Activated CD8-positive, alpha-beta memory T cell treated with anti-CD3 and anti-CD28 coated beads for 1 hour (primary cell): ENCODE measurements around the gene PLPP2.
"Not testable (repeated sequence)": the region's sequence is repeated elsewhere in the genome, so short reads cannot be mapped to it uniquely, and the experiment has no call there.

Experiments
- DNase-seq, 2 donors: peaks; one replicate each; pipeline ENCODE4 v3.0.0-alpha.2; 2020; ENCODE audit warnings: low read depth in 1 of 2; ENCODE audit errors: extremely low read depth in 1 of 2

PLPP2 gene

DNA sequence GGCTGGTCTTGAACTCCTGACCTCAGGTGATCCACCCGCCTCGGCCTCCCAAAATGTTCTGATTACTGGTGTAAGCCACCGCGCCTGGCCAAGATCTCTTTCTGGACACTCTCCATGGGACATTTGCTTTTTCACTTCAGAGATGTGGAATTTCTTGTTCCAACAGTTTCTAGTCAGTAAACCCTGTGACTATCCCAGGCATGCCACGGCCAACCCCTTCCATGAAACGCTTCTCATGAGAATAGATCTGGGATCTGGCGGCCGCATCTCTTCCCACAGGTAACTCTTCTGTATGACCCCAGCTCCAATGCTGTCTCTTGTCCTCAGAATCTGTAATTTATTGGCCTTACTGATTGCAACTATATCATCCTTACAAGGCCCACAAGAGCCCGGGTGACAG is 16.2 kb downstream of the PLPP2 start:
- no peak for DNase-seq

GRCh38 chr19:273393-273792 is 17.8 kb downstream of the PLPP2 start:
- no peak for DNase-seq

- no peak for DNase-seq
These were observed 19.3 kb downstream of the PLPP2 start for GRCh38 chr19:271856-272255.

GRCh38 chr19:270766-271318 is 20.4 kb downstream of the PLPP2 start:
- not testable (repeated sequence) for DNase-seq

DNA sequence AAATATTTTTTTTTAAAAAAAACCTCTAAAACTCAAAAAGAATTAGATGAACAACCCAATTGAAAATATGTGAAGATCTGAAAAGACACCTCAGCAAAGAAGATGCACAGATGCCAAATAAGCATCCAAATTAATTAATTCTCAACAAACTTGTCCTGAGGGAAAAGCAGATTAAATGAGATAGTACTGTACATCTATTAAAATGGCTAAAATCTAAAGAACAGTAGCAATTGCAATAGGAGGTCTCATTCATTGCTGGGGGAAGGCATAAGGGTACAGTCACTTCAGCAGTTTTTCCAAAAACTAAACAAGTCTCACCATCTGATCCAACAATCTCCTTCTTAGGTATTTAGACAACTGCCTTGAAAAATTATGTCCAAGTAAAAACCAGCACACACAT is 22.0 kb downstream of the PLPP2 start:
- no peak for DNase-seq

DNA sequence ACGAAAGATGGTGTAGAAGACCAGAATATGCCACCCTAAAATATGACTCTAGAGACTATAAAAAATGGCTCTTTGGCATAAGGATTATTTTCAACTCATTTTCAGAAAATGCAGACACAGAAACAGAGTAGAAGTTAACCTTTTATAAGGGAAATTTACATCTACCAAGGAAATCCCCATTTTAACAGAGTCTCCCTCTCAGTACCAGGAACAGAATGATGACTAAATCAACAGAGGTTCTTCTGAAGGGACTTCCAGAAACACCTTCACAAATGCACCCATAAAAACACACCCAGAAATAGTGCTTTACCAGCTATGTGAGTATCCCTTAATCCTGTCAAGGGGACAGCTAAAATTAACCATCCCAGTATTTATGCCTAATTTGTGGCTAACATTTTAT is 29.1 kb downstream of the PLPP2 start:
- DNase-seq, result no peak

DNA sequence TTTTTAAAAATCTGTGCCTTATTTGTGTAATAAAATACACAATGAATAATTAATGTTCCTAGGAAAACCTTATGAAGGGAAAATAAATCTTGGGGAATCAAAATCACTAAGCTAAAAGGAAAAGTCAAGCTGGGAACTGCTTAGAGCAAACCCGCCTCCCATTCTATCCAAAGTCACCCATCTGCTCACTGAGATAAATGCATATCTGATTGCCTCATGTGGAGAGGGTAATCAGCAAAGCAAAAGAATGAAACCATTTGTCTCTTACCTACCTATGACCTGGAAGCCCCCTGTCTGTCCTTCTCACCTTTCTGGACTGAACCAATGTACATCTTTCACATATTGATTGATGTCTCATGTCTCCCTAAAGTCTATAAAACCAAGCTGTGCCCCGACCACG is 34.4 kb downstream of the PLPP2 start:
- not testable (repeated sequence) for DNase-seq

GRCh38 chr19:252421-253186 is 38.6 kb downstream of the PLPP2 start:
- not testable (repeated sequence) for DNase-seq

DNA sequence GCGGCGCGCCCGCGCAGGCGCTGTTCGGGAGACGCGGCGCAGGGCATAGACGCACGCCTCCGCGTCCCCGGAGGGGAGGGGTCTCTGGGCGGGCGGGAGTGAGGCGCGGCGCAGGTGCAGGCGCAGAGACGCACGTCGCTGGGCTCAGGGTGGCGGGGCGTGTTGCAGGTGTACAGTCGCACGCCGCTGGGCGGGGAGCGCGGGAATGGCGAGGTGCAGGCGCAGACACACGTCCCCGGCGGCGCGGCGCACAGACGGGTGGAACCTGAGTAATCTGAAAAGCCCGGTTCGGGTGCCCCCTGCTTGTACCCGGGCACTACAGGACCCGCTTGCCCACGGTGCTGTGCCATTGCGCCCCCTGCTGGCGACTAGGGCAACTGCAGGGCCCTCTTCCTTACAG is 44.7 kb downstream of the PLPP2 start:
- no peak for DNase-seq

DNA sequence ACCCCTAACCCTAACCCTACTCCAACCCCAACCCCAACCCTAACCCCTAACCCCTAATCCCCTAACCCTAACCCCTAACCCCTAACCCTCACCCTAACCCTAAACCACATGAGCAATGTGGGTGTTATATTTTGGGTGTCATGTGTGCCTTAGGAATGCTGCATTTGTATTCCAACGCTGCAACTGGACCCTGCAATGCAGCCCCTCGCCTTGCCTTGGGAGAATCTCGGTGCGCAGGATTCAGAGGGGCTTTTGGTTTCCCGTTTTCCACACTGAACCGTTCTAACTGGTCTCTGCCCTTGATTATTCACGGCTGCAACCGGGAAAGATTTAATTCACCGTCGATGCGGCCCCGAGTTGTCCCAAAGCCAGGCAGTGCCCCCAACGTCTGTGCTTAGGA is 45.3 kb downstream of the PLPP2 start:
- DNase-seq, result not testable (repeated sequence)

GRCh38 chr19:245457-245856 is 45.7 kb downstream of the PLPP2 start:
- no peak for DNase-seq
